GM12892 (cell line): Measurements from ENCODE around the gene RAB11A.

Experiments used
- POLR2A ChIP-seq: IDR thresholded peaks from 2 replicates; pipeline ENCODE4 v1.6.1; 2011; ENCODE audit warnings: low read depth, low read length, control low read depth
- POLR2AphosphoS5 ChIP-seq: IDR thresholded peaks from 2 replicates; pipeline ENCODE4 v1.6.1; 2011; ENCODE audit warnings: low read depth, low read length, control low read depth
- TAF1 ChIP-seq: IDR thresholded peaks from 2 replicates; pipeline ENCODE4 v1.6.1; 2011; ENCODE audit warnings: low read depth, mild to moderate bottlenecking, control low read depth, low read length, borderline replicate concordance

DNA sequence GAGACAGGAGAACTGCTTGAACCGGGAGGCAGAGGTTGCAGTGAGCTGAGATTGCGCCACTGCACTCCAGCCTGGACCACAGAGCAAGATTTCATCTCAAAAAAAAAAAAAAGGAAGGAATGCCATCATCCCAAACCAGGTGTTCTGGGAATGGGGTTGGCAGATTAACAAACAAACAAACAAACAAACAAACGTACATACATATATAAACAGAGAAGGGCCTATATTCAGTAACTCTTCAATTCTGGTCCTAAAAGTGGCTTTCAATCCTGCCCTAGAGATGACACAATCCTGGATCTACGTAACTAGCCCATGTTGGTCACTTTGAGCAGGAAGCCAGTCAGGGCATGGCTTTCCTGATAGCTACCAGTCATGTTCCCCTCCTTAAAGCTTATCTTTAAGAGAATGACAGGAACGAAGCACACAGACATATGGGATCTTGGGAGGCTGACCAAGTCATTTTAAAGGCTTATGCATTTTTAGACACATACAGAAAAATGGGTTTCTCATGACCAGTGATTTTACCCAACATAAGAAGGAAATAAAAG lies 29.9 kb upstream of the RAB11A start:
- TF ChIP-seq POLR2A (no peak), POLR2AphosphoS5 (no peak), TAF1 (no peak)
